AG04449 (cell line): Measurements from ENCODE around the gene PPP4R4.

Source experiments
- CTCF ChIA-PET: fragments of 350-600 bp; formaldehyde crosslinking; extraction: SDS; loops from one replicate; lab custom pipeline; 2021; ENCODE audit warnings: antibody characterized with exemption; lab: Yijun Ruan, JAX
- POLR2A ChIA-PET: fragments of 400-600, 350-600 bp; formaldehyde crosslinking; extraction: SDS; loops from one replicate; lab custom pipeline; 2020; ENCODE audit warnings: antibody characterized with exemption, inconsistent platforms; lab: Yijun Ruan, JAX
- DNase-seq: peaks from one replicate; pipeline ENCODE4 v3.0.0-alpha.2; 2010; ENCODE audit warnings: low read depth, low spot score
- H3K4me3 ChIP-seq: 2 replicates; pipeline ENCODE4 v1.5.1; 2011; ENCODE audit warnings: low read depth, mild to moderate bottlenecking, control low read depth, low read length
- TF ChIP-seq, protein P1 (sequence below): IDR thresholded peaks from one replicate; pipeline ENCODE4 v1.5.1; 2011; ENCODE audit warnings: mild to moderate bottlenecking, moderate library complexity, low read length, control low read depth, inconsistent platforms; ENCODE audit not compliant: insufficient read depth; ENCODE audit errors: missing control alignments

Gene PPP4R4, protein sequence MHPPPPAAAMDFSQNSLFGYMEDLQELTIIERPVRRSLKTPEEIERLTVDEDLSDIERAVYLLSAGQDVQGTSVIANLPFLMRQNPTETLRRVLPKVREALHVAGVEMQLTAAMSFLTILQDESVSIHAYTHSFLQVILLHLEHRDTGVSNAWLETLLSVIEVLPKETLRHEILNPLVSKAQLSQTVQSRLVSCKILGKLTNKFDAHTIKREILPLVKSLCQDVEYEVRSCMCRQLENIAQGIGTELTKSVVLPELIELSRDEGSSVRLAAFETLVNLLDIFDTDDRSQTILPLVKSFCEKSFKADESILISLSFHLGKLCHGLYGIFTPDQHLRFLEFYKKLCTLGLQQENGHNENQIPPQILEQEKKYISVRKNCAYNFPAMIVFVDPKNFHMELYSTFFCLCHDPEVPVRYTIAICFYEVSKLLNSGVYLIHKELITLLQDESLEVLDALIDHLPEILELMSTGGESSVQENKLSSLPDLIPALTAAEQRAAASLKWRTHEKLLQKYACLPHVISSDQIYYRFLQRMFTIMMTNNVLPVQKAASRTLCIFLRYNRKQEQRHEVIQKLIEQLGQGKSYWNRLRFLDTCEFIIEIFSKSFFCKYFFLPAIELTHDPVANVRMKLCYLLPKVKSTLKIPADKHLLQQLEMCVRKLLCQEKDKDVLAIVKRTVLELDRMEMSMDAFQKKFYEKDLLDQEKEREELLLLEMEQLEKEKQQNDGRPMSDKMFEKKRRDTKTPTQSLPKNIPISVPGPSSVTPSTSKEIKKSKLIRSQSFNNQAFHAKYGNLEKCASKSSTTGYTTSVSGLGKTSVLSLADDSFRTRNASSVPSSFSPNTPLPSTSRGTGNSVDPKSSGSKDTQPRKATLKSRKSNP

DNA sequence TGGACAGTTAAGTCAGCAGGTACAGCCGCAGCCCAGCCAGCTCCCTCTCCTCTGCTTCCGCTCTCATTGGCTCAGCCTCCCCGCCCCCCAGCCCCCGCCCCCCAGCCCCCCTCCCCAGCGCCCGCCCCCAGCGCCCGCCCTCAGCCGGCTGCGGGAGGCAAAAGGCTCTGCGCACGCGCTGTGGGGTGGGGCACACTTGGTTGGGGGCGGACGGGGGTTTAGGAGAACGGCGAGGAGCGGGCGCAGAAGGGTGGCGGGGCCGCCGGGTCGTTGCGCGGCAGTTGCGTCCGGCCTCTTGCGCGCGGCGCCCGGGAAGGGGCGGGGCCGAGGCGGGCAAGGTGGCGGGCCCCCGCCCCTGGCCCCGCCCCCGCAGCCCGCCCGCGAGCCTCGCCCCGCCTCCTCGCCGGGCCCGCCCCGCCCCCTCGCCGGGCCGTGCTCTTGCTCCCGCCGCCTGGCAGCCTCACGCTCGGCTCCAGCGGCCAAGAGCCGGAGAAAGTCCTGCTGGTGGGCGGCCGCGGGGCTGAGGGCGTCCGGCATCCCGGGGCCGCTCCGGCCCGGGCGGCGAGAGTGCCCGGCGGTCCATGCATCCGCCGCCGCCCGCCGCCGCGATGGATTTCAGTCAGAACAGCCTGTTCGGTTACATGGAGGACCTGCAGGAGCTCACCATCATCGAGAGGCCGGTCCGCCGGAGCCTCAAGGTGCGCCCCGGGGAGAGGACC, at the start of gene PPP4R4:
PPP4R4 (plus strand) TSS at position 438 of the 719 bp plus-strand sequence; CDS start at position 582, 144 bp downstream.
- ChIA-PET CTCF (interaction anchor here (0.9 to 2.0 kb wide), 2 partner anchors 42 kb away, joined by 5 to 11 read pairs; no protein-coding TSS in a partner anchor), POLR2A (interaction anchor here (1.4 kb wide), 1 partner anchor 168 kb away, joined by 3 read pairs; no protein-coding TSS in a partner anchor)
- H3K4me3 ChIP-seq, result peak within 1 kb of the TSS; percentile 67
- TF ChIP-seq, protein P1, sequence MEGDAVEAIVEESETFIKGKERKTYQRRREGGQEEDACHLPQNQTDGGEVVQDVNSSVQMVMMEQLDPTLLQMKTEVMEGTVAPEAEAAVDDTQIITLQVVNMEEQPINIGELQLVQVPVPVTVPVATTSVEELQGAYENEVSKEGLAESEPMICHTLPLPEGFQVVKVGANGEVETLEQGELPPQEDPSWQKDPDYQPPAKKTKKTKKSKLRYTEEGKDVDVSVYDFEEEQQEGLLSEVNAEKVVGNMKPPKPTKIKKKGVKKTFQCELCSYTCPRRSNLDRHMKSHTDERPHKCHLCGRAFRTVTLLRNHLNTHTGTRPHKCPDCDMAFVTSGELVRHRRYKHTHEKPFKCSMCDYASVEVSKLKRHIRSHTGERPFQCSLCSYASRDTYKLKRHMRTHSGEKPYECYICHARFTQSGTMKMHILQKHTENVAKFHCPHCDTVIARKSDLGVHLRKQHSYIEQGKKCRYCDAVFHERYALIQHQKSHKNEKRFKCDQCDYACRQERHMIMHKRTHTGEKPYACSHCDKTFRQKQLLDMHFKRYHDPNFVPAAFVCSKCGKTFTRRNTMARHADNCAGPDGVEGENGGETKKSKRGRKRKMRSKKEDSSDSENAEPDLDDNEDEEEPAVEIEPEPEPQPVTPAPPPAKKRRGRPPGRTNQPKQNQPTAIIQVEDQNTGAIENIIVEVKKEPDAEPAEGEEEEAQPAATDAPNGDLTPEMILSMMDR, result no peak
- no peak for DNase-seq

DNA sequence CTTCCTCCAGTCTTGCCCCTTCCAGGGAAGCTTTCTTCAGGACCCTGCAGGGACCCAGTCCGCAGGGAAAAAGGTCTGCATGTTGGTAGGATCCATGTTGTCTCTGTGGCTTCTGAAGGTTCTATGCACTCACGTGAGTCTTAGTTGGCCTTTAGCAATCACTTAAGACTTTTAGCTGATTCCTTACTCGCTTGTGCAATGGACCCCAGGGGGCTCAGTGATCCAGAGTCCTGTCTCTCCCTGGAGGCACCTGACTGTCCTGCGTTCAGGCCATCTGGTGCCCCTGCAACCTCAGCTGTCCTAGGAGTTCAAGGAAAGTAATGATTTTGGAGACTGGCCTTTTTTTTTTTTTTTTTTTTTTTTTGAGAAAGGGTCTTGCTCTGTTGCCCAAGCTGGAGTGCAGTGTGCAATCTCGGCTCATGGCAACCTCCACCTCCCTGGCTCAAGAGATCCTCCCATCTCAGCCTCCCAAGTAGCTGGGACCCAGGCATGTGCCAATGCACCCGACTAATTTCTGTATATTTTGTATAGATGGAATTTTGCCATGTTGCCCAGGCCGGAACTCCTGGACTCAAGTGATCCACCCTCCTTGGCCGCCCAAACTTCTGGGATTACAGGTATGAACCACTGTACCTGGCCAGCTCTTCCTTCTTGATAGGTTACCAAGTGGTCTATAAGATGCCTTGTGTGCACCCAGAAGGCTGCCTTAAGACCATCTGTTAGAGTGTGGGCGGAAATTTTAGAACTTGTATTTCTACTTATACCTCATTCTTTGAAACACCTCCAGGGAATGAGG, 49.3 kb upstream of the PPP4R4 start:
- TF ChIP-seq, protein P1, result no peak
- H3K4me3 ChIP-seq, result no peak overlapping the region
- no peak for DNase-seq
- ChIA-PET CTCF (interaction anchor here (0.7 to 2.7 kb wide), 7 partner anchors 9 to 185 kb away, joined by 3 to 14 read pairs (median 4); no protein-coding TSS in a partner anchor), POLR2A (interaction anchor here (1.3 kb wide), 1 partner anchor 44 kb away, joined by 3 read pairs; the partner anchor contains the start of genes DDX24 and IFI27L1)

DNA sequence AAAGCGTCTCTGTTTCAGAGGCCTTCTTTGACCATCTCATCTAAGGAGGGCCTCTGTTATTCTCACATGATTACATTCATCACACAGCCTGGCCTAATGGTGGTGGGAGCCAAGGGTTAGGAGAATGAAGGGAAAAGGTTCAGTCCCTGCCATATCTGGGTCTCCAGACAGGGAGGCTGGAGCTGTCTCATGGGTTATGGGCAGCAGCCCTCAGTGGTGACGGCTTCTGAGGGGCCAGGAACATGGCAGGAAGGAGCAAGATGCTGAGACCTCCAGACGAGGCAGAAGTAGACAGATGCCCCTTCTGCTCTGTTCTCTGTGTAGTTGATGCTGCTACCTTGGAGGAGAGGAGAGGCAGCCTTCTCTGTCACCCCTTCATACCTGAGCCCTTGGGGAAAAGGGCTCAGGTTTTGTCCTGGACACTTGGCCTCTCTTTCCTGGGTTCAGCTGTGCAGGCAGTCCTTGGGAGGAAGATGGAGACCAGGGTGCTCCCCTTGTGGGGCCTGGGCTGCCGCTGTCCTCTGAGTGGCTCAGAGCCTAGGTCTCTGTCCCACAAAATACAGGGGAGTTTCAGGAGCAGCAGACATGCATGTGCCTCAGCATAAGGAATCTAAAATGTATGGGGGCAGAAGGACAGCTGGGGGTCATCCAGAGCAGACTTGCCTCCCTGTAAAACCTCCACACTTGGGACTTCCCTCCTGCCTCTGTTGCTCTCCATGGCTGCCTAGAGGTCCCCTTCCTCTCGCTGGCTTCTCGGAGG, 48.3 kb upstream of the PPP4R4 start:
- no peak overlapping the region for H3K4me3 ChIP-seq
- POLR2A ChIA-PET, result no interaction called here
- CTCF ChIA-PET, result interaction anchor here (0.9 to 2.7 kb wide), 3 partner anchors 11 to 186 kb away, joined by 4 to 14 read pairs (median 5); no protein-coding TSS in a partner anchor
- DNase-seq, result no peak
- TF ChIP-seq, protein P1, result no peak

DNA sequence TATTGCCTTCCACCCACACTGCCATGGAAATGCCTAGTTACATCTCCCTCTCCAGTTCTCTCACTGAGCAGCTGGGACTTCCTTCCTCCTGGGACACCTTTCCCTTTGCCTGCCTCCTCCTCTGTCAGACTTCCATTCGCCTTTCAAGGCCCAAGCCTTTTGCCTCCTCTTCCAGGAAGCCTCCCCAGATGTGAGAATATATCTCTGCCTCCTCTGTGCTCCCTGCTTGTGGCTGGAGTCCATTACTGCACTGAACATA, 47.8 kb upstream of the PPP4R4 start:
- H3K4me3 ChIP-seq, result no peak overlapping the region
- ChIA-PET POLR2A (no interaction called here), CTCF (interaction anchor here (7.4 kb wide), 1 partner anchor 90 kb away, joined by 157 read pairs; no protein-coding TSS in a partner anchor)
- TF ChIP-seq, protein P1, result no peak
- DNase-seq, result no peak

DNA sequence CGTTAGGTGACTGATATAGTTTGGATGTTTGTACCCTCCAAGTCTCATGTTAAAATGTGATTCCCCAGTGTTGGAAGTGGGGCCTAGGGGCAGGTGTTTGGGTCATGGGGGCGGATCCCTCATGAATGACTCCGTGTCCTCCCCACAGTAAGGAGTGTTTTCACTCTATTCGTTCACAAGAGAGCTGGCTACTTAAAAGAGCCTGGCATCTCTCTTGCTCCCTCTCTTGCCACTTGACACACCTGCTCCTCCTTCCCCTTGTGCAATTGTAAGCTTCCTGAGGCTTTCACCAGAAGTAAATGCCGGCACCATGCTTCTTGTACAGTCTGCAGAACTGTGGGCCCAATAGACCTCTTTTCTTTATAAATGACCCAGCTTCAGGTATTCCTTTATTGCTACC, 47.3 kb upstream of the PPP4R4 start:
- POLR2A ChIA-PET, result no interaction called here
- TF ChIP-seq, protein P1, result no peak
- DNase-seq, result no peak
- CTCF ChIA-PET, result interaction anchor here (5.9 to 7.4 kb wide), 2 partner anchors 13 to 90 kb away, joined by 46 to 157 read pairs; no protein-coding TSS in a partner anchor
- no peak overlapping the region for H3K4me3 ChIP-seq
